ENCODE data around the gene UGGT1.

- TF ChIP-seq MAX (CRISPR knock-in tag; IDR thresholded peaks at IDR 0.05), result no peak
- no peak for TF ChIP-seq CTCF (IDR thresholded peaks at IDR 0.05 in 2 of 3, conservative IDR thresholded peaks at IDR 0.05 in 1 of 3; ENCODE audit: insufficient read depth in 2 of 3, low read depth in 1 of 3, low read length in 3 of 3)
- TF ChIP-seq SIRT6 (IDR thresholded peaks at IDR 0.05; ENCODE audit: low read depth, low read length), result no peak
- no peak for TF ChIP-seq HDAC1 (IDR thresholded peaks at IDR 0.05)
Observed at GRCh38 chr2:128090575-128090944, 440 bp upstream of the UGGT1 start.
